IMR-90 (cell line): Measurements from ENCODE around the gene SOCS2. TPM values are rescaled to one million over a fixed set of nuclear protein-coding genes. Genes with fewer than 3 reads are reported as not detected.

Experiments
- ATAC-seq: fragments of 200-7000 bp; cut with Tn5 transposase; 2 replicates; pipeline ENCODE4 v1.9.1; 2020; ENCODE audit warnings: low read depth, mild to moderate bottlenecking, moderate library complexity
- BruUV-seq: library from RNA; stranded (reverse); fragments of 400-500 nt; replicated peaks from 2 replicates; lab custom pipeline; 2021; lab: Mats Ljungman, UMichigan
- CTCF ChIA-PET: fragments of 300-600 bp; formaldehyde crosslinking; extraction: SDS; loops from one replicate; lab custom pipeline; 2021; ENCODE audit warnings: antibody characterized with exemption; lab: Yijun Ruan, JAX
- POLR2A ChIA-PET: fragments of 300-600 bp; sonication (Branson Sonifier 250); formaldehyde crosslinking; loops from one replicate; lab custom pipeline; 2022; ENCODE audit warnings: antibody characterized with exemption; ENCODE audit not compliant: unreplicated experiment; lab: Charles Lee
- DNase-seq: peaks from one replicate; pipeline ENCODE4 v3.0.0; 2013
- H2AFZ ChIP-seq: replicated peaks from 2 replicates; pipeline ENCODE3; 2013; ENCODE audit warnings: low read length, mild to moderate bottlenecking; ENCODE audit not compliant: poor library complexity
- H2AK5ac ChIP-seq: 2 replicates; pipeline ENCODE4 v1.6.1; 2013; ENCODE audit warnings: low read depth, low read length, inconsistent platforms
- H2AK9ac ChIP-seq: replicated peaks from 2 replicates; pipeline ENCODE3; 2013; ENCODE audit warnings: mild to moderate bottlenecking, low read depth, low read length, moderate library complexity; ENCODE audit not compliant: poor library complexity
- H2BK120ac ChIP-seq: 2 replicates; pipeline ENCODE4 v1.6.1; 2013; ENCODE audit warnings: low read depth, low read length, inconsistent platforms
- H2BK15ac ChIP-seq: 3 replicates; pipeline ENCODE4 v1.6.1; 2013; ENCODE audit warnings: low read depth, low read length, inconsistent platforms
- H2BK20ac ChIP-seq: 2 replicates; pipeline ENCODE4 v1.6.1; 2013; ENCODE audit warnings: low read depth, mild to moderate bottlenecking, inconsistent platforms, low read length, moderate library complexity
- H2BK5ac ChIP-seq: 2 replicates; pipeline ENCODE4 v1.6.1; 2013; ENCODE audit warnings: mild to moderate bottlenecking, low read depth, low read length, inconsistent platforms; ENCODE audit not compliant: poor library complexity, severe bottlenecking
- H3K14ac ChIP-seq: replicated peaks from 2 replicates; pipeline ENCODE4 v1.6.1; 2013; ENCODE audit warnings: low read depth, low read length, inconsistent platforms
- H3K18ac ChIP-seq: 2 replicates; pipeline ENCODE4 v1.6.1; 2013; ENCODE audit warnings: low read depth, low read length, control low read depth
- H3K23ac ChIP-seq: 2 replicates; pipeline ENCODE4 v1.6.1; 2013; ENCODE audit warnings: low read depth, low read length, inconsistent platforms
- H3K27ac ChIP-seq: 2 replicates; pipeline ENCODE4 v1.5.1; 2013; ENCODE audit warnings: mild to moderate bottlenecking, control low read depth, low read length; ENCODE audit not compliant: insufficient read depth
- H3K27me3 ChIP-seq: 2 replicates; pipeline ENCODE4 v1.6.1; 2013; ENCODE audit warnings: low read length; ENCODE audit not compliant: control insufficient read depth, insufficient read depth
- H3K36me3 ChIP-seq: 2 replicates; pipeline ENCODE4 v1.6.1; 2013; ENCODE audit warnings: low read length, mixed read lengths; ENCODE audit not compliant: control insufficient read depth, insufficient read depth
- H3K4ac ChIP-seq: 2 replicates; pipeline ENCODE4 v1.6.1; 2013; ENCODE audit warnings: low read depth, low read length, inconsistent platforms
- H3K4me1 ChIP-seq: 2 replicates; pipeline ENCODE4 v1.6.1; 2013; ENCODE audit warnings: low read length, mixed read lengths; ENCODE audit not compliant: control insufficient read depth, insufficient read depth
- H3K4me2 ChIP-seq: 2 replicates; pipeline ENCODE4 v1.6.1; 2013; ENCODE audit warnings: low read depth, mild to moderate bottlenecking, control low read depth, low read length, moderate library complexity
- H3K4me3 ChIP-seq: 2 replicates; pipeline ENCODE4 v1.5.1; 2013; ENCODE audit warnings: low read depth, mild to moderate bottlenecking, control low read depth, low read length, moderate library complexity; ENCODE audit not compliant: insufficient read depth
- H3K56ac ChIP-seq: 2 replicates; pipeline ENCODE4 v1.6.1; 2013; ENCODE audit warnings: low read length, inconsistent platforms; ENCODE audit not compliant: insufficient read depth; ENCODE audit errors: extremely low read depth
- H3K79me1 ChIP-seq, 2 experiments: 2 replicates each; pipeline ENCODE4 v1.6.1; 2013; ENCODE audit warnings: low read length in 2 of 2, inconsistent platforms in 1 of 2, low read depth in 1 of 2
- H3K9ac ChIP-seq: 2 replicates; pipeline ENCODE4 v1.6.1; 2013; ENCODE audit warnings: low read depth, low read length, control low read depth
- H3K9me1 ChIP-seq: 2 replicates; pipeline ENCODE4 v1.6.1; 2013; ENCODE audit warnings: low read length, inconsistent platforms; ENCODE audit not compliant: insufficient read depth
- H3K9me3 ChIP-seq: 2 replicates; pipeline ENCODE4 v1.6.1; 2013; ENCODE audit warnings: low read length; ENCODE audit not compliant: control insufficient read depth, insufficient read depth
- H4K20me1 ChIP-seq: 2 replicates; pipeline ENCODE4 v1.6.1; 2013; ENCODE audit warnings: low read length, inconsistent platforms; ENCODE audit not compliant: insufficient read depth
- H4K5ac ChIP-seq: 2 replicates; pipeline ENCODE4 v1.6.1; 2013; ENCODE audit warnings: mild to moderate bottlenecking, low read depth, low read length, control low read depth
- H4K8ac ChIP-seq, 2 experiments: 2 replicates each; pipeline ENCODE4 v1.6.1; 2013; ENCODE audit warnings: low read depth in 2 of 2, low read length in 2 of 2, control low read depth in 1 of 2, inconsistent platforms in 1 of 2
- H4K91ac ChIP-seq: 2 replicates; pipeline ENCODE4 v1.6.1; 2013; ENCODE audit warnings: low read depth, low read length, inconsistent platforms; ENCODE audit not compliant: insufficient read depth
- CEBPB ChIP-seq: IDR thresholded peaks from 2 replicates; pipeline ENCODE4 v1.6.1; 2012; ENCODE audit warnings: low read depth, low read length, improper control_type of control experiment
- MAFK ChIP-seq: IDR thresholded peaks from 2 replicates; pipeline ENCODE4 v1.6.1; 2012; ENCODE audit warnings: low read depth, low read length, improper control_type of control experiment
- MAZ ChIP-seq: IDR thresholded peaks from 2 replicates; pipeline ENCODE4 v1.6.1; 2012; ENCODE audit warnings: low read depth, mild to moderate bottlenecking, low read length, improper control_type of control experiment, moderate library complexity, borderline replicate concordance
- MXI1 ChIP-seq: IDR thresholded peaks from 2 replicates; pipeline ENCODE4 v1.6.1; 2012; ENCODE audit warnings: low read depth, mild to moderate bottlenecking, low read length, moderate library complexity, borderline replicate concordance
- NFE2L2 ChIP-seq: fragments of 150-350 bp; IDR thresholded peaks from 2 replicates; pipeline ENCODE4 v1.6.1; 2016; ENCODE audit warnings: low read depth, mild to moderate bottlenecking, low read length
- RFX5 ChIP-seq: IDR thresholded peaks from 2 replicates; pipeline ENCODE4 v1.8.0; 2012; ENCODE audit warnings: low read depth, mild to moderate bottlenecking, low read length, moderate library complexity
- SMC3 ChIP-seq: fragments of 150-350 bp; IDR thresholded peaks from 2 replicates; pipeline ENCODE4 v1.6.1; 2016; ENCODE audit warnings: low read depth, mild to moderate bottlenecking, antibody characterized with exemption, low read length, moderate library complexity
- WGBS, 2 experiments: methylation state at CpG; one replicate each; pipeline versions ENCODE4 v1.1.5 to v1.1.7; 2013; ENCODE audit warnings: missing lambda C conversion rate in 2 of 2; ENCODE audit not compliant: insufficient read length in 1 of 2; ENCODE audit errors: extremely low coverage in 2 of 2; 5-methylcytosine and 5-hydroxymethylcytosine counted together
- dilution Hi-C: fragments of 300-500 bp; cut with HindIII; formaldehyde crosslinking; loops from one replicate; pipeline ENCODE4 v1.14.3; 2018; ENCODE audit warnings: low sequenced_read_pairs; ENCODE audit not compliant: unreplicated experiment
- in situ Hi-C: fragments of 300-500 bp; cut with MboI; formaldehyde crosslinking; loops from 3 replicates; pipeline ENCODE4 v1.14.3; 2019; ENCODE audit warnings: low sequenced_read_pairs, inconsistent platforms, mixed read lengths
- intact Hi-C: fragments of 100-400 bp; cut with micrococcal nuclease; formaldehyde crosslinking; loops from 2 replicates; pipeline ENCODE4 v1.10.0; 2022
- polyA plus RNA-seq, 3 experiments: library from polyadenylated mRNA; depleted of rRNA; stranded (reverse); fragments of >200 nt; gene quantifications; 2 replicates each; pipeline ENCODE4 v1.2.3, GENCODE V29; 2012; ENCODE audit warnings: low replicate concordance in 1 of 3
- total RNA-seq: library from RNA; depleted of rRNA; stranded (reverse); fragments of >200 nt; gene quantifications from 2 replicates; pipeline ENCODE4 v1.2.3, GENCODE V29; 2012
- TF ChIP-seq, protein P1 (sequence below): fragments of 150-350 bp; IDR thresholded peaks from 2 replicates; pipeline ENCODE4 v1.6.1; 2016; ENCODE audit warnings: low read depth, mild to moderate bottlenecking, low read length, moderate library complexity, borderline replicate concordance

Gene SOCS2
- total and polyA plus RNA-seq, 2 of the 4 experiments (the other 2 are of a cell fraction): 12.0 to 12.4 TPM

DNA sequence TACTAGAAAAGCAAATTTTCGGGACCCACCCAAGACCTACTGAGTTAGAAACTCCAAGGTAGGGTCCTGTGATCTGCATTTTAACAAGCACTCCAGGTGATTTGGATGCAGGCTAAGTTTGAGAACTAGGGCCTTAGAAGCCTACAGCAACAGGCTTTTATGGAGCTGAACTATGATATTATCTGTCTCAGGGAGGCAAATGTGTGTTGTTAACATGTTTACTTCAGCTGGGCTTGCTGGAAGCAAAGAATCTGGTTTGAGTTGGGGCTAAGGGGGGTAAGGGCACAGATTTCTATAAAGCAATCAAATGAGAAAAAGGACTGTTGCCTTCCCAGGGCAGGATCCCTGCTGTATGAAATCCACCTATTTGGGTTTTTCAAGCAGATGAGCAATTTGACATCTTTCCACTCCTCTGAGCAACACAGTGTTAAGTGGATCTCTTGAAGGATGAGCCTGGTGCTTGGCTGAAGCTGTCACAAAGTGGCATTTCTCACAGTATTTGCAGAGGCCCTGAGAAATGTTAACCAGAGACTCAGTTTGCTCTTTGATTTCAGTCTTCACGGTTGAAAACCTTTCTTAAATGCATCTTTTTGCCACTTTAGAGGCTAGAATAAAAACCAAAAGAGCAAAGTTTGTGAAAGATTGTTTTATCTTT, 36.2 kb upstream of the SOCS2 start:
- Histone ChIP-seq H3K36me3 (no peaks in the 10 kb centered on the region), H4K91ac (no peak overlapping the region), H3K9me3 (no peaks in the 10 kb centered on the region), H2AK9ac (no peak overlapping the region), H2AFZ (no peak overlapping the region), H2BK5ac (no peak overlapping the region), H2BK15ac (no peak overlapping the region), H4K8ac (no peak overlapping the region), H3K23ac (0 out of 2 replicates have a peak overlapping the region, but pooled peaks have one; percentile 13), H3K27ac (no peak overlapping the region), H4K20me1 (no peaks in the 10 kb centered on the region), H3K27me3 (no peaks in the 10 kb centered on the region), H4K5ac (no peak overlapping the region), H3K4me2 (no peak overlapping the region), H2BK120ac (no peak overlapping the region), H2AK5ac (no peak overlapping the region), H3K4ac (no peak overlapping the region), H3K56ac (no peak overlapping the region), H3K79me1 (no peaks in the 10 kb centered on the region), H3K9ac (no peak overlapping the region), H3K9me1 (no peaks in the 10 kb centered on the region), H3K4me1 (no peaks in the 10 kb centered on the region), H3K4me3 (no peak overlapping the region), H3K18ac (no peak overlapping the region), H2BK20ac (no peak overlapping the region), H3K14ac (no peak overlapping the region)
- ChIA-PET POLR2A (no interaction called here), CTCF (interaction anchor here (1.0 kb wide), 1 partner anchor 33 kb away, joined by 4 read pairs; no protein-coding TSS in a partner anchor)
- in situ Hi-C loops: no loop called here
- dilution Hi-C loops: no loop called here
- ATAC-seq (no peak), DNase-seq (no peak)
- no CpG with 5 or more reads among the region's 2 CpGs for WGBS, 2 experiments
- TF ChIP-seq, protein P1, sequence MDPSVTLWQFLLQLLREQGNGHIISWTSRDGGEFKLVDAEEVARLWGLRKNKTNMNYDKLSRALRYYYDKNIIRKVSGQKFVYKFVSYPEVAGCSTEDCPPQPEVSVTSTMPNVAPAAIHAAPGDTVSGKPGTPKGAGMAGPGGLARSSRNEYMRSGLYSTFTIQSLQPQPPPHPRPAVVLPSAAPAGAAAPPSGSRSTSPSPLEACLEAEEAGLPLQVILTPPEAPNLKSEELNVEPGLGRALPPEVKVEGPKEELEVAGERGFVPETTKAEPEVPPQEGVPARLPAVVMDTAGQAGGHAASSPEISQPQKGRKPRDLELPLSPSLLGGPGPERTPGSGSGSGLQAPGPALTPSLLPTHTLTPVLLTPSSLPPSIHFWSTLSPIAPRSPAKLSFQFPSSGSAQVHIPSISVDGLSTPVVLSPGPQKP: no peak
- TF ChIP-seq MXI1 (no peak), RFX5 (no peak), SMC3 (no peak), CEBPB (no peak), MAZ (no peak), MAFK (no peak), NFE2L2 (no peak)
- intact Hi-C loops: no loop called here
- no TSS peak for BruUV-seq
